Testis (tissue), 2 donors: ENCODE measurements around the gene TMEM40.

Experiments
- CTCF ChIP-seq, 3 experiments: fragments of 450-650 bp in 2 of 3; fragments of 200-600 bp in 1 of 3; sonication (generic) in 1 of 3; IDR thresholded peaks; one replicate each; pipeline ENCODE4 v1.5.1; 2016 to 2019; ENCODE audit warnings: antibody characterized with exemption in 3 of 3, mild to moderate bottlenecking in 2 of 3, moderate library complexity in 1 of 3
- POLR2A ChIP-seq: fragments of 450-650 bp; IDR thresholded peaks from one replicate; pipeline ENCODE4 v1.6.1; 2017; ENCODE audit warnings: antibody characterized with exemption, mild to moderate bottlenecking, moderate library complexity

DNA sequence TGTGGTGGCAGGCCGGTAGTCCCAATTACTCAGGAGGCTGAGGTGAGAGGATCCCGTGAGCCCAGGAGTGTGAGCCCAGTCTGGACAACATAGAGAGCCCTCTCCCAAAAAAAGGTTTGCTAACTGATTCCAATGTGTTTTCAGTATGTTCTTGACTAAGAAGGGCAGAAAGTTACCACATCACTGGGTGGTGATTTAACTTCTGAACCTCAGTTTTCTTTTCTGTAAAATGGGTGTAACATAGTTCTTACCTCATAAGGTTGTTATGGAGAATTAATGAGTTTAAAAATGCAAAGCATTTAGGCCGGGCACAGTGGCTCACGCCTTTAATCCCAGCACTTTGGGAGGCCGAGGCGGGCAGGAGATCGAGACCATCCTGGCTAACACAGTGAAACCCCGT, 66.6 kb downstream of the TMEM40 start:
- TF ChIP-seq POLR2A (no peak), CTCF (IDR thresholded peaks at IDR 0.05) (no peak)
